Memory B cell (primary cell): ENCODE results near the gene ZNF304.
"Not testable (repeated sequence)": the region's sequence is repeated elsewhere in the genome, so short reads cannot be mapped to it uniquely, and the experiment has no call there.

Source experiments
- ATAC-seq: fragments of 150-1000 bp; cut with Tn5 transposase; 2 replicates; pipeline ENCODE4 v1.10.0; 2021; ENCODE audit warnings: low read depth, mild to moderate bottlenecking, moderate library complexity
- DNase-seq, 2 donors: peaks; one replicate each; pipeline ENCODE4 v3.0.0; 2022; ENCODE audit warnings: low spot score in 2 of 2
- H3K27ac Mint-ChIP-seq: one replicate; pipeline ENCODE4 v1.8.0; 2022; ENCODE audit warnings: mild to moderate bottlenecking, moderate library complexity, mixed read lengths
- H3K27me3 Mint-ChIP-seq: one replicate; pipeline ENCODE4 v1.8.0; 2022; ENCODE audit warnings: mixed read lengths
- H3K36me3 Mint-ChIP-seq: one replicate; pipeline ENCODE4 v1.8.0; 2022; ENCODE audit warnings: mild to moderate bottlenecking, mixed read lengths
- H3K4me1 Mint-ChIP-seq: one replicate; pipeline ENCODE4 v1.8.0; 2022; ENCODE audit warnings: mixed read lengths
- H3K4me3 Mint-ChIP-seq: one replicate; pipeline ENCODE4 v1.8.0; 2022; ENCODE audit warnings: mild to moderate bottlenecking, moderate library complexity, mixed read lengths
- H3K9me3 Mint-ChIP-seq: one replicate; pipeline ENCODE4 v1.8.0; 2022; ENCODE audit warnings: mixed read lengths

ZNF304 gene

DNA sequence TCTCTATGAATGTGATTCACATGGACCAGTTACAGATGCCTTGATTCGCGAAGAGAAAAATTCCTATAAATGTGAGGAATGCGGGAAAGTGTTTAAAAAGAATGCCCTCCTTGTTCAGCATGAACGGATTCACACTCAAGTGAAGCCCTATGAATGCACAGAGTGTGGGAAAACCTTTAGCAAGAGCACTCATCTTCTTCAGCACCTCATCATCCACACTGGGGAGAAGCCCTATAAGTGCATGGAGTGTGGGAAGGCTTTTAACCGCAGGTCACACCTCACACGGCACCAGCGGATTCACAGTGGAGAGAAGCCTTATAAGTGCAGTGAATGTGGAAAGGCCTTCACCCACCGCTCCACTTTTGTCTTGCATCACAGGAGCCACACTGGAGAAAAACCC, 23.1 kb upstream of the ZNF304 start:
- H3K4me1 Mint-ChIP-seq: no peaks in the 10 kb centered on the region
- H3K27me3 Mint-ChIP-seq: no peaks in the 10 kb centered on the region
- peaks cover 6% of the 10 kb centered on the region for H3K9me3 Mint-ChIP-seq
- DNase-seq: no peak
- peaks cover 61% of the 10 kb centered on the region for H3K36me3 Mint-ChIP-seq
- no peak for ATAC-seq
- H3K27ac Mint-ChIP-seq: no peak overlapping the region
- H3K4me3 Mint-ChIP-seq: no peak overlapping the region

DNA sequence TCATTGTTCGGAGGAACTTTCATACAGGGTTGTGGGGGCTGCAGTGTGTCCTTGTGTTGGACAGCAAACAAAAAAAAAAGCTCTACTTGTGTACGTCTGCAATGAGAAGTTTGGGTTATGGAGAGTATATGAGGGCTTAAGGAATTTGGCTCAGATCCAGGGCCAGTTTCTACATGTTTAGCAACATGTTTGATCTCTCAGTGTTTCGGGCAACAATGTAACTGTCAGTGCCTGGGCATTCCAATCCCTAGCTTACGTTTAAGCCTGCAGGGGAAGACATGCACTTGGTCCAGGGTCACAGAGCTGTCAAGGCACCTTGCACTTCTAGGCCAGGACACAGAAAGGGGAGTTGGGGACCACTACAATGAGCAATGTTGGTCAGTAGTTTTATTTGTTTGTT, 16.9 kb upstream of the ZNF304 start:
- Mint-ChIP-seq H3K27me3 (no peaks in the 10 kb centered on the region), H3K27ac (no peak overlapping the region), H3K4me3 (no peak overlapping the region), H3K9me3 (no peaks in the 10 kb centered on the region), H3K36me3 (peaks cover 16% of the 10 kb centered on the region), H3K4me1 (no peaks in the 10 kb centered on the region)
- no peak for ATAC-seq
- no peak for DNase-seq

- no peaks in the 10 kb centered on the region for H3K4me1 Mint-ChIP-seq
- no peak overlapping the region for H3K4me3 Mint-ChIP-seq
- H3K27ac Mint-ChIP-seq: no peak overlapping the region
- peaks cover 5% of the 10 kb centered on the region for H3K36me3 Mint-ChIP-seq
- H3K9me3 Mint-ChIP-seq: peaks cover 2% of the 10 kb centered on the region
- ATAC-seq (no peak), DNase-seq (no peak)
- H3K27me3 Mint-ChIP-seq: no peaks in the 10 kb centered on the region
These were observed 12.2 kb upstream of the ZNF304 start for GRCh38 chr19:57338877-57339276.

DNA sequence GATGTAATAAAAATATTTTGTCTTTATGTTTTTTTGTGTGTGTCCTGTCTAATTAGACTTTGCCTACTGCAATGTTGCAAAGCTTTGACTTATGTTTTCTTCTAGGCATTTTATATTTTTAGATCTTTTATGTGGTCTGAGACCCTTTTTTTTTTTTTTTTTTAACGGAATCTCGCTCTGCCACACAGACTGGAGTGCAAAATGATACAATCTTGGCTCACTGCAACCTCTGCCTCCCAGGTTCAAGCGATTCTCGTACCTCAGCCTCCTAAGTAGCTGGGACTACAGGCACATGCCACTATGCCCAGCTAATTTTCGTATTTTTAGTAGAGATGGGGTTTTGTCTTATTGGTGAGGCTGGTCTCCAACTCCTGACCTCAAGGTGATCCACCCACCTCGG, 8.5 kb upstream of the ZNF304 start:
- no peak overlapping the region for H3K27ac Mint-ChIP-seq
- H3K36me3 Mint-ChIP-seq: no peaks in the 10 kb centered on the region
- H3K4me3 Mint-ChIP-seq: no peak overlapping the region
- no peak for DNase-seq
- H3K4me1 Mint-ChIP-seq: no peaks in the 10 kb centered on the region
- peaks cover 2% of the 10 kb centered on the region for H3K9me3 Mint-ChIP-seq
- ATAC-seq: no peak
- H3K27me3 Mint-ChIP-seq: no peaks in the 10 kb centered on the region

- Mint-ChIP-seq H3K4me3 (no peak overlapping the region), H3K4me1 (peaks cover 26% of the 10 kb centered on the region), H3K36me3 (peaks cover 13% of the 10 kb centered on the region), H3K27me3 (no peaks in the 10 kb centered on the region), H3K27ac (no peak overlapping the region), H3K9me3 (peaks cover 8% of the 10 kb centered on the region)
- DNase-seq (no peak), ATAC-seq (no peak)
These were observed 2.9 kb upstream of the ZNF304 start for GRCh38 chr19:57348136-57348535.

- no peaks in the 10 kb centered on the region for H3K27me3 Mint-ChIP-seq
- ATAC-seq (no peak), DNase-seq (no peak)
- peak overlapping the region; percentile 94 for H3K27ac Mint-ChIP-seq
- H3K9me3 Mint-ChIP-seq: peaks cover 17% of the 10 kb centered on the region
- H3K4me3 Mint-ChIP-seq: peak overlapping the region; percentile 95
- H3K4me1 Mint-ChIP-seq: peaks cover 31% of the 10 kb centered on the region
- peaks cover 44% of the 10 kb centered on the region for H3K36me3 Mint-ChIP-seq
These were observed 796 bp downstream of the ZNF304 start for GRCh38 chr19:57351867-57352266.

- peaks cover 26% of the 10 kb centered on the region for H3K4me1 Mint-ChIP-seq
- H3K9me3 Mint-ChIP-seq: peaks cover 19% of the 10 kb centered on the region
- no peak overlapping the region for H3K27ac Mint-ChIP-seq
- peaks cover 64% of the 10 kb centered on the region for H3K36me3 Mint-ChIP-seq
- no peak for DNase-seq
- no peak overlapping the region for H3K4me3 Mint-ChIP-seq
- no peaks in the 10 kb centered on the region for H3K27me3 Mint-ChIP-seq
- ATAC-seq: no peak
These were observed 4.8 kb downstream of the ZNF304 start for GRCh38 chr19:57355916-57356315.

GRCh38 chr19:57357406-57357805, 6.3 kb downstream of the ZNF304 start:
- H3K27ac Mint-ChIP-seq: no peak overlapping the region
- H3K27me3 Mint-ChIP-seq: no peaks in the 10 kb centered on the region
- H3K4me3 Mint-ChIP-seq: no peak overlapping the region
- H3K36me3 Mint-ChIP-seq: peaks cover 58% of the 10 kb centered on the region
- DNase-seq (no peak), ATAC-seq (no peak)
- H3K4me1 Mint-ChIP-seq: peaks cover 12% of the 10 kb centered on the region
- peaks cover 17% of the 10 kb centered on the region for H3K9me3 Mint-ChIP-seq

DNA sequence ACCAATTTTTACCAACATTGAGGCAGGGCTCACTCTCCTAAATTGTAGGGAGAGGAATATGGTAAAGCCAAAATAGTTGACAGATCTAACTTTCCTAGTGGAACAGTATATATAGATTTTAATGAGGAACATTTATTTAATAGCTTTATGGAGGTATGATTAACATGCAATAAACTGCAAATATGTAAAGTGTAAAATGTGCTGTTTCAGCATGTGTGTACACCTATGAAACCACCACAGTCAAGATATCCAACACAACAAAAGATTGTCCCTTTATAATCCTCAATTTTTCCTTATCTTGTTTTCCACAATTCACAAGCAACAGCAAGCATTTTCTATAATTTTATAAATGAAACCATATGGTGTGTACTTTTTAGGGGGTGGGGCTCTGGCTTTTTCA, 8.2 kb downstream of the ZNF304 start:
- DNase-seq (no peak), ATAC-seq (no peak)
- peaks cover 13% of the 10 kb centered on the region for H3K9me3 Mint-ChIP-seq
- H3K4me3 Mint-ChIP-seq: no peak overlapping the region
- peaks cover 12% of the 10 kb centered on the region for H3K4me1 Mint-ChIP-seq
- no peaks in the 10 kb centered on the region for H3K27me3 Mint-ChIP-seq
- H3K36me3 Mint-ChIP-seq: peaks cover 51% of the 10 kb centered on the region
- no peak overlapping the region for H3K27ac Mint-ChIP-seq

DNA sequence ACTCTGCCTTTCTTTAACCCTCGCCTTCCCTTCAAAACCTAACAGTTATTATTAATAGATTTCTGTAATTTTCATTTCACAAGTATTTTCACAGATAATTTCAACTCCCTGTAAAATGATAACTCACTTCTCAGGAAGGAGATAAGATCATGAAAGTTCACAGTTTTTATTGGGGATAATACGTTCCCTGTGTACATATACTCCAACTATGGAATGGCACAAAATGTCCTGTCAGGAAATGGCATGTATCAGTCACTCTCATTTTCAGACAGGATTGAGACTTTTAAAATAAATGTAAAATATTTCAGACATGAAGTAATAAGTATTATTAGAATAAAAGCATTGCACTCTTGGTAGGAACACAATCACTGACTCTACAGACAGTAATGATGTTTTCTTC, 11.3 kb downstream of the ZNF304 start:
- H3K27me3 Mint-ChIP-seq: no peaks in the 10 kb centered on the region
- ATAC-seq (no peak), DNase-seq (no peak)
- peak overlapping the region; percentile 99 for H3K27ac Mint-ChIP-seq
- H3K9me3 Mint-ChIP-seq: peaks cover 7% of the 10 kb centered on the region
- H3K4me1 Mint-ChIP-seq: peaks cover 12% of the 10 kb centered on the region
- H3K36me3 Mint-ChIP-seq: peaks cover 23% of the 10 kb centered on the region
- no peak overlapping the region for H3K4me3 Mint-ChIP-seq

GRCh38 chr19:57362997-57363687, 12.1 kb downstream of the ZNF304 start, which contains the start of the genes TRAPPC2B and ZNF547:
TSS of gene TRAPPC2B (plus strand) at chr19:57363551. CDS start at chr19:57364834, 1,283 bp downstream.
TSS of gene ZNF547 (plus strand) at chr19:57363551. CDS start at chr19:57368556, 5,005 bp downstream.
- ATAC-seq (peak; percentile 92), DNase-seq (peak; percentile 97)
- H3K4me3 Mint-ChIP-seq: peak within 1 kb of the TSS; percentile 92
- H3K36me3 Mint-ChIP-seq: peaks cover 19% of the 10 kb centered on the region
- H3K27ac Mint-ChIP-seq: peak within 1 kb of the TSS; percentile 99
- no peaks in the 10 kb centered on the region for H3K27me3 Mint-ChIP-seq
- peaks cover 6% of the 10 kb centered on the region for H3K9me3 Mint-ChIP-seq
- peaks cover 12% of the 10 kb centered on the region for H3K4me1 Mint-ChIP-seq

DNA sequence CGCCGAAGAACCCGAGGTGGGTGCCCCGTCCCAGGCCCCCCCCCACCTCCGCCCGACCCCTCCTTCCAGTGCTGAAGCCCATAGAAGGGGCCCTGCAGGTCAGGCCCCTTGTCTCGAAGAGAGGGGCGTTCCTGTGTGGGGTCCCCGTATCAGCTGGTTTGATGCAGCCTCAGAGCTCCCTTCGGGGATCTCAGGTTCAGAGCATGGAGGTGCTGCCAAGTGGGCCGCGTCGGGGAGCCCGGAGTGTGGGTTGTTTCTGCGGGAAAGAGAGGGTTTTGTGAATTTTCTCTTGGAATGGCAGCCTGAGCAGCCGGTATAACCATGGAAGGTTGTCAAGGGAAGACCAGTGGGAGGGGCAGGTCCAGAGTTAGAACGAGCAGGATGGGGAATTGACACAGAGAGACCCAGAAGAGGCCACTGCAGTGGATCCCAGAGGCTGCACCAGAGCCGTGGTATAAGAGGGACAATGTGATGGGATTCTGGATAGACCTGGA, 12.7 kb downstream of the ZNF304 start:
- Mint-ChIP-seq H3K27ac (peak overlapping the region; percentile 99), H3K4me1 (peaks cover 13% of the 10 kb centered on the region), H3K27me3 (no peaks in the 10 kb centered on the region), H3K36me3 (peaks cover 19% of the 10 kb centered on the region), H3K9me3 (peaks cover 6% of the 10 kb centered on the region), H3K4me3 (peak overlapping the region; percentile 92)
- ATAC-seq (peak; percentile 7), DNase-seq (no peak)

DNA sequence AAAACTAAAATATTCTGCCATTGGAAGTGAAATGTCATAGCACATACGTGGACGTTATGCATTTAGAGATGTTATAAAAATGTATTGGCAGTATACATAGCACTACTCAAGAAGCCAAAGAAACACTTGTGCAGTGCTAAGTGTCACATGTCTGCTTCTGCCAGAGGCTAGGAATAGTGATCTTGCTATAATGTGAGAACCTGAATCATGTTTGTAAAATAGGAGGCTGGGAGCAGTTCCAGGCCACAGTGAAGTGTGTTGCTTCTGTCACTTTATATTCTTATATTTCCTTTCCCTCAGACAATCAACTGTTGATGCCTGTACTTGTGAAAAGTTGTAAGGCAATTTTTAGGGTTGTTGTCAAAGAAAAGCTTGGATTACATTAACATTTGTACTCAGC, 15.7 kb downstream of the ZNF304 start:
- peaks cover 34% of the 10 kb centered on the region for H3K36me3 Mint-ChIP-seq
- H3K27me3 Mint-ChIP-seq: no peaks in the 10 kb centered on the region
- peaks cover 20% of the 10 kb centered on the region for H3K4me1 Mint-ChIP-seq
- ATAC-seq (no peak), DNase-seq (no peak)
- no peak overlapping the region for H3K27ac Mint-ChIP-seq
- peaks cover 9% of the 10 kb centered on the region for H3K9me3 Mint-ChIP-seq
- H3K4me3 Mint-ChIP-seq: no peak overlapping the region

- no peaks in the 10 kb centered on the region for H3K27me3 Mint-ChIP-seq
- H3K36me3 Mint-ChIP-seq: peaks cover 79% of the 10 kb centered on the region
- ATAC-seq: no peak
- no peak overlapping the region for H3K27ac Mint-ChIP-seq
- H3K4me1 Mint-ChIP-seq: peaks cover 5% of the 10 kb centered on the region
- H3K9me3 Mint-ChIP-seq: peaks cover 22% of the 10 kb centered on the region
- DNase-seq: no peak
- H3K4me3 Mint-ChIP-seq: no peak overlapping the region
These were observed 23.1 kb downstream of the ZNF304 start for GRCh38 chr19:57374179-57374578.

- Mint-ChIP-seq H3K36me3 (peaks cover 80% of the 10 kb centered on the region), H3K9me3 (peaks cover 27% of the 10 kb centered on the region)
- not testable (repeated sequence) for H3K27me3 Mint-ChIP-seq, ATAC-seq, H3K27ac Mint-ChIP-seq, H3K4me1 Mint-ChIP-seq, DNase-seq, H3K4me3 Mint-ChIP-seq
These were observed 23.6 kb downstream of the ZNF304 start for GRCh38 chr19:57374647-57375046.
